ENCODE data around the gene BCL2L12. TPM values are rescaled to one million over a fixed set of nuclear protein-coding genes. Genes with fewer than 3 reads are reported as not detected.

BCL2L12 gene
- total and polyA plus RNA-seq, 5 donors = 8.6 to 15.1 (median 13.6) TPM

- Histone ChIP-seq H3K9me3 (ENCODE audit: control insufficient read depth, low read length) (no peaks in the 10 kb centered on the region), H3K4me1 (ENCODE audit: control insufficient read depth, insufficient read depth, low read length) (no peaks in the 10 kb centered on the region), H3K27me3 (ENCODE audit: control insufficient read depth, insufficient read depth) (no peaks in the 10 kb centered on the region), H3K27ac (ENCODE audit: low read length) (peak overlapping the region; percentile 89), H3K4me3 (ENCODE audit: low read length) (peak overlapping the region; percentile 70)
- DNase-seq = no peak
- intact Hi-C loops (cut with DNase I) = loop anchor here in 1 of 4 donors (10.0 kb wide), 1 partner anchor 70 kb away; the partner anchor contains the start of gene PRR12
- 1% methylated on average over 7 of the region's 7 CpGs for WGBS
- ATAC-seq = no peak
Measured at GRCh38 chr19:49665036-49665350, 740 bp upstream of the BCL2L12 start.

GRCh38 chr19:49666120-49666444 is 349 bp downstream of the BCL2L12 start:
- Histone ChIP-seq H3K27me3 (ENCODE audit: control insufficient read depth, insufficient read depth) (no peaks in the 10 kb centered on the region), H3K9me3 (ENCODE audit: control insufficient read depth, low read length) (no peaks in the 10 kb centered on the region), H3K4me1 (ENCODE audit: control insufficient read depth, insufficient read depth, low read length) (no peaks in the 10 kb centered on the region), H3K4me3 (ENCODE audit: low read length) (peak overlapping the region; percentile 70), H3K27ac (ENCODE audit: low read length) (no peak overlapping the region)
- DNase-seq = no peak
- WGBS = under 1% methylated on average over 9 of the region's 9 CpGs
- ATAC-seq = no peak
- intact Hi-C loops (cut with DNase I) = loop anchor here in 1 of 4 donors (10.0 kb wide), 1 partner anchor 71 kb away; the partner anchor contains the start of gene PRR12

DNA sequence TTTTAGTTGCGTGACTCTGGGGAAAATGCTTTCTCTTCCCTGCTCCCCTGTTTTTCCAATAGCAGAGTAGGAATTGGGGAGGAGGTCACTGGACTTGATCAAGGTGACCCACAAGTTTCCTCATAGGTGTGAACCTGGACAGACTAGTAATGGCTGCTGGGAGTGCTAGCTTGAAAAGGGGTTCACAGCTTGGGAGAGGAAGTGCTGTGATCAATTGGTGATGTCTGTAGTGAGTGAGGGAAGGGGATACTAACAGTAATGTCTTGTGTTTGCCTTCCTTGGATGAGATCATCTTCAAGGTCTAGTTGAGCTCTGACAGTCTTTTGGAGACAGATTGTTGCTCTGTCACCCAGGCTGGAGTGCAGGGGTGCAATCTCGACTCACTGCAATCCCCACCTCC is 1.7 kb downstream of the BCL2L12 start:
- DNase-seq (no peak), ATAC-seq (no peak)
- Histone ChIP-seq H3K4me1 (ENCODE audit: control insufficient read depth, insufficient read depth, low read length) (no peaks in the 10 kb centered on the region), H3K4me3 (ENCODE audit: low read length) (no peak overlapping the region), H3K27ac (ENCODE audit: low read length) (no peak overlapping the region), H3K27me3 (ENCODE audit: control insufficient read depth, insufficient read depth) (no peaks in the 10 kb centered on the region), H3K9me3 (ENCODE audit: control insufficient read depth, low read length) (no peaks in the 10 kb centered on the region)
- intact Hi-C loops (cut with DNase I) = loop anchor here in 1 of 4 donors (10.0 kb wide), 1 partner anchor 73 kb away; the partner anchor contains the start of gene PRR12
- 93% methylated on average over 2 of the region's 2 CpGs for WGBS

- DNase-seq (no peak), ATAC-seq (no peak)
- Histone ChIP-seq H3K4me1 (ENCODE audit: control insufficient read depth, insufficient read depth, low read length) (no peaks in the 10 kb centered on the region), H3K9me3 (ENCODE audit: control insufficient read depth, low read length) (no peaks in the 10 kb centered on the region), H3K4me3 (ENCODE audit: low read length) (no peak overlapping the region), H3K27ac (ENCODE audit: low read length) (no peak overlapping the region), H3K27me3 (ENCODE audit: control insufficient read depth, insufficient read depth) (no peaks in the 10 kb centered on the region)
- intact Hi-C loops (cut with DNase I) = loop anchor here in 1 of 4 donors (10.0 kb wide), 1 partner anchor 75 kb away; the partner anchor contains the start of gene PRR12
- 89% methylated on average over 3 of the region's 3 CpGs for WGBS
Measured at GRCh38 chr19:49669516-49669915, 3.8 kb downstream of the BCL2L12 start.

DNA sequence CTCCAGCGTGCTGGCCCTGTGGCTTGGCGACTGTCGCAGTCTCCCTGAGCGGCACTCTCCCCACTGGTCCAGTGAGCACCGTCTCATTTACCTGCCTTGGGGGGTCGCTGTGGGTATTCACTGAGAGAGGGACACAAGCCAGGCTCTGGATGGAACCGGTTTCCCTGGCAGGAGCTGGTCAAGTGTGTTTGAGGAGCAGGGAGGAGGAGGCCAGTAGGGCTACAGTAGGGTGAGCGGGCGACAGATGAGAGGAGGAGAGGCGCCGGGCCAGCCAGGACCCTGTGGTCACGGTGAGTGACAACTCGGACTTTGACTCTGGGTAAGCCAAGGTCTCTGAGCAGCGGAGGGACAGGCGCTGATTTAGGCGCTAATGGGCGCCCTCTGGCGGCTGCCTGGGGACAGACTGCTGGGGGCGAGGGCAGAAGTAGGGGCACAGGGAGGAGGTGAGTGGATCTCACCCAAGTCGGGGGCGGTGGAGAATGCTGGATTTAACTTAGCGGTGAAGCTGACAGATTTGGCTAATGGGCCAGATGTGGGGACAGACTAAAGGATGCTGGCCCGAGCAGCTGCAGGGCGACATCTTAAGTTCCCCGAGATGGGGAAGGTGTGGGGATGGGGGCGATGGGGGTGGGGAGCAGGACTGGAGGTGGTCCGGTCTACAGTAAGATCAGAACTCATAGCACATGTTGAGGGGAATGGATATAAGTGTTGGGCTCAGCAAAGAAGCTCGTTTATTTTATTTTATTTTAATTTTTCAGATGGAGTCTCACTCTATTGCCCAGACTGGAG is 6.6 kb downstream of the BCL2L12 start:
- no peaks in the 10 kb centered on the region for H3K4me1 ChIP-seq (ENCODE audit: control insufficient read depth, insufficient read depth, low read length)
- no peaks in the 10 kb centered on the region for H3K27me3 ChIP-seq (ENCODE audit: control insufficient read depth, insufficient read depth)
- DNase-seq = peak; percentile 80 to 92 (median 91)
- peak in 1 of 2 donors; percentile 3 for ATAC-seq
- intact Hi-C loops (cut with DNase I) = loop anchor here in 2 of 4 donors (10.0 kb wide), 2 partner anchors 78 to 88 kb away; partner anchors contain the start of genes NOSIP (in 1 of the 2), PRR12 (in 1 of the 2) and PRRG2 (in 1 of the 2)
- H3K4me3 ChIP-seq (ENCODE audit: low read length) = no peak overlapping the region
- 23% methylated on average over 28 of the region's 28 CpGs for WGBS
- H3K9me3 ChIP-seq (ENCODE audit: control insufficient read depth, low read length) = no peaks in the 10 kb centered on the region
- H3K27ac ChIP-seq (ENCODE audit: low read length) = peak overlapping the region; percentile 22

DNA sequence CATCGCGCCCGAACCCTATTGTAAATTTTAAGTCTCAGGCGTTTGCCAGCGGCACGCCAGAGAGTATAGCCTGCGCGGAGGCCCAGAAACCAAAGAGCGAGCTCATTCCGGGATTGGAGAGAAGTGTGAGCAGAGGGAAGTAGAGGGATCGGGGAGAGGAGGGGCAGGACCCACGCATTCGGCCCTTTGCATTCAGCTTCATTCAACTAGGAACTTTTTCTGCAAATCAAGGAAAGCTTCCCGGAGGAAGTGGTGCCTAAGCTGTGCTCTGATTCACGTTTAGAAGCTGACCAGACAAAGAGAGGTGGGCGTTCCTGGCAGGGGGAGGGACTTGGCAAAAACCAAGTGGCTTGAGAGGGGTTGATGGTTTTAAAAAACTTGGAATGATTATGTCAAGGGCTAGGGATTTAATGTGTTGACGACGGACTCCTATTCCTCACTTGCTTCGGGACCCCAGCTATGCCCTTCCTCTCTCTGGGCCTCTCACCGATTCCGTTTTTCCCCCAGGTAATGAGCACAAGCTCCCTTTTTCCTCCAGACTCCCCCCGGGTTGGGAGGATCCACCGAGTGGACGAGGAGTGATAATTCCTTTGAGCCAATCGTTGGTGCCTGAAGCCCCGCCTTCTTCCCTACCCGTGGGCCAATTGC is 10.5 kb downstream of the BCL2L12 start:
- ATAC-seq (peak; percentile 54 to 55), DNase-seq (peak; percentile 88 to 92 (median 91))
- Histone ChIP-seq H3K9me3 (ENCODE audit: control insufficient read depth, low read length) (no peaks in the 10 kb centered on the region), H3K4me3 (ENCODE audit: low read length) (peak overlapping the region; percentile 21), H3K27me3 (ENCODE audit: control insufficient read depth, insufficient read depth) (no peaks in the 10 kb centered on the region), H3K27ac (ENCODE audit: low read length) (peak overlapping the region; percentile 95), H3K4me1 (ENCODE audit: control insufficient read depth, insufficient read depth, low read length) (no peaks in the 10 kb centered on the region)
- 2% methylated on average over 27 of the region's 27 CpGs for WGBS
- intact Hi-C loops (cut with DNase I) = loop anchor here in 2 of 4 donors (10.0 kb wide), 2 partner anchors 81 to 91 kb away; partner anchors contain the start of genes NOSIP (in 1 of the 2), PRR12 (in 1 of the 2) and PRRG2 (in 1 of the 2)

DNA sequence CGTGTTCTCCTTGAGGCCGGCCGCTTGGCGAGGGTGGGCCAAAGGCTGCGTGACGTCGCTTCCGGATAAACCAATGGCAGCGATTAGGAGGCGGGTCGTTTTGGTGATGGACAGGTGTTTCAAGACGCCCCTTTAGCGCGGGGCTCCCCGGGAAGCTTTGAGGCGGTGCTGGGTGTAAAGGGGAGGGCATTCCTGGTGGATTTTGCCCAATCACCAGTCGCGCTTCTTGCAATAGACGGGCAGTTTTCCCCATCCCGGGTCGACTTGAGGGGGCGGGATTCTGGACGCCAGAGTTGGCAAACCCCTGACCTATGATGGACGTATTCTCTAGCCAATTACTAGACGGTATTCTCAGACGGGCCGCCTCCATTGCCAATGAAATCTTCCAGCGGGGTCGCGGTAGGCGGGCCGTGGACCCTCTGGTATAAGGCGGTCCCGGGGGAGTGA is 11.1 kb downstream of the BCL2L12 start:
- Histone ChIP-seq H3K27me3 (ENCODE audit: control insufficient read depth, insufficient read depth) (no peaks in the 10 kb centered on the region), H3K27ac (ENCODE audit: low read length) (peak overlapping the region; percentile 87), H3K4me1 (ENCODE audit: control insufficient read depth, insufficient read depth, low read length) (no peaks in the 10 kb centered on the region), H3K4me3 (ENCODE audit: low read length) (peak overlapping the region; percentile 86), H3K9me3 (ENCODE audit: control insufficient read depth, low read length) (no peaks in the 10 kb centered on the region)
- under 1% methylated on average over 34 of the region's 34 CpGs for WGBS
- intact Hi-C loops (cut with DNase I) = loop anchor here in 2 of 4 donors (10.0 kb wide), 2 partner anchors 82 to 92 kb away; partner anchors contain the start of genes NOSIP (in 1 of the 2), PRR12 (in 1 of the 2) and PRRG2 (in 1 of the 2)
- DNase-seq (peak; percentile 100), ATAC-seq (peak; percentile 91 to 92)

- H3K4me1 ChIP-seq (ENCODE audit: control insufficient read depth, insufficient read depth, low read length) = no peaks in the 10 kb centered on the region
- intact Hi-C loops (cut with DNase I) = loop anchor here in 2 of 4 donors (10.0 kb wide), 2 partner anchors 83 to 93 kb away; partner anchors contain the start of genes NOSIP (in 1 of the 2), PRR12 (in 1 of the 2) and PRRG2 (in 1 of the 2)
- peak; percentile 69 to 82 (median 79) for DNase-seq
Measured at GRCh38 chr19:49677231-49677900, 11.6 kb downstream of the BCL2L12 start, which contains the start of gene PRMT1. Gene PRMT1, plus strand, starts transcription at chr19:49677271. Its CDS starts 10 bp downstream, at chr19:49677281.

GRCh38 chr19:49677901-49678674 is 12.4 kb downstream of the BCL2L12 start:
- Histone ChIP-seq H3K27ac (ENCODE audit: low read length) (peak overlapping the region; percentile 87), H3K4me1 (ENCODE audit: control insufficient read depth, insufficient read depth, low read length) (no peaks in the 10 kb centered on the region), H3K27me3 (ENCODE audit: control insufficient read depth, insufficient read depth) (no peaks in the 10 kb centered on the region), H3K4me3 (ENCODE audit: low read length) (peak overlapping the region; percentile 86), H3K9me3 (ENCODE audit: control insufficient read depth, low read length) (no peaks in the 10 kb centered on the region)
- intact Hi-C loops (cut with DNase I) = loop anchor here in 2 of 4 donors (10.0 kb wide), 2 partner anchors 83 to 93 kb away; partner anchors contain the start of genes NOSIP (in 1 of the 2), PRR12 (in 1 of the 2) and PRRG2 (in 1 of the 2)
- ATAC-seq (no peak), DNase-seq (peak; percentile 75 to 89 (median 89))
- WGBS = 3% methylated on average over 21 of the region's 21 CpGs

More at GRCh38 chr19:49677231-49677900, 11.6 kb downstream of the BCL2L12 start, which contains the start of gene PRMT1:
- WGBS = under 1% methylated on average over 57 of the region's 57 CpGs
- peak within 1 kb of the TSS; percentile 86 for H3K4me3 ChIP-seq (ENCODE audit: low read length)
- H3K27me3 ChIP-seq (ENCODE audit: control insufficient read depth, insufficient read depth) = no peaks in the 10 kb centered on the region
- H3K9me3 ChIP-seq (ENCODE audit: control insufficient read depth, low read length) = no peaks in the 10 kb centered on the region
- peak; percentile 2 to 34 for ATAC-seq
- peak within 1 kb of the TSS; percentile 95 for H3K27ac ChIP-seq (ENCODE audit: low read length)
